Aorta (tissue), 5 donors: ENCODE results near the gene MELTF. TPM values are rescaled to one million over a fixed set of nuclear protein-coding genes. Genes with fewer than 3 reads are reported as not detected.
A peak's percentile ranks its signal among the peaks of the same experiment; 100 is the strongest.

Source experiments
- ATAC-seq: fragments of 200-7000 bp; cut with Tn5 transposase; one replicate; pipeline ENCODE4 v1.9.1; 2022; ENCODE audit warnings: moderate library complexity; ENCODE audit not compliant: low FRiP score
- DNase-seq, 2 donors: peaks; one replicate each; pipeline ENCODE4 v3.0.0-alpha.2; 2020
- H3K27ac ChIP-seq, 2 donors: one replicate each; pipeline ENCODE4 v1.5.1; 2013; ENCODE audit warnings: low read length in 2 of 2, mild to moderate bottlenecking in 2 of 2, moderate library complexity in 2 of 2, control low read depth in 1 of 2, inconsistent platforms in 1 of 2, low read depth in 1 of 2
- H3K27me3 ChIP-seq, 2 donors: one replicate each; pipeline ENCODE4 v1.6.1; 2013; ENCODE audit warnings: control low read depth in 1 of 2, low read length in 1 of 2, mild to moderate bottlenecking in 1 of 2, moderate library complexity in 1 of 2; ENCODE audit not compliant: insufficient read depth in 2 of 2, control insufficient read depth in 1 of 2
- H3K36me3 ChIP-seq, 2 donors: one replicate each; pipeline ENCODE4 v1.6.1; 2013; ENCODE audit warnings: control low read depth in 1 of 2, low read length in 1 of 2, mild to moderate bottlenecking in 1 of 2; ENCODE audit not compliant: insufficient read depth in 2 of 2, control insufficient read depth in 1 of 2
- H3K4me1 ChIP-seq, 2 donors: one replicate each; pipeline ENCODE4 v1.6.1; 2013; ENCODE audit warnings: low read length in 2 of 2, control low read depth in 1 of 2, mild to moderate bottlenecking in 1 of 2, moderate library complexity in 1 of 2; ENCODE audit not compliant: insufficient read depth in 2 of 2, control insufficient read depth in 1 of 2
- H3K4me3 ChIP-seq, 2 donors: one replicate each; pipeline ENCODE4 v1.5.1; 2013; ENCODE audit warnings: low read length in 2 of 2, control low read depth in 1 of 2, mild to moderate bottlenecking in 1 of 2
- H3K9me3 ChIP-seq: one replicate; pipeline ENCODE4 v1.6.1; 2013; ENCODE audit warnings: mild to moderate bottlenecking, low read length; ENCODE audit not compliant: control insufficient read depth
- WGBS, 2 donors: extraction: QIAGEN DNeasy Blood & Tissue Kit; methylation state at CpG; one replicate each; pipeline ENCODE4 v1.1.7; 2013; 5-methylcytosine and 5-hydroxymethylcytosine counted together
- intact Hi-C, 2 donors: fragments of 100-400 bp; cut with DNase I; formaldehyde crosslinking; loops; one replicate each; pipeline versions ENCODE4 v1.14.2 to v1.15.0; 2022
- polyA plus RNA-seq, 2 donors: library from polyadenylated mRNA; stranded (reverse); fragments of 200-250 nt; gene quantifications; one replicate each; pipeline ENCODE4 v1.2.3, GENCODE V29; 2013
- total RNA-seq, 2 donors: library from RNA; stranded (reverse); fragmentation: NEBNext Ultra II Directional; extraction: Animal tissue kit (Norgen Biotek cat#: 25700); gene quantifications; one replicate each; pipeline ENCODE4 v1.2.1, GENCODE V29; 2021
- donor health status: healthy with polysubstance abuse.
- donor health status: Bipolar disorder and iron deficiency.
- donor health status: DM: no; HTN: no; CAD: no.
- donor health status: DM: no; HTN: no; CAD: no.
- donor health status: DM: yes; HTN: yes; CAD: no.

Gene MELTF
- total and polyA plus RNA-seq, 4 donors: 1.00 to 6.0 (median 3.2) TPM

DNA sequence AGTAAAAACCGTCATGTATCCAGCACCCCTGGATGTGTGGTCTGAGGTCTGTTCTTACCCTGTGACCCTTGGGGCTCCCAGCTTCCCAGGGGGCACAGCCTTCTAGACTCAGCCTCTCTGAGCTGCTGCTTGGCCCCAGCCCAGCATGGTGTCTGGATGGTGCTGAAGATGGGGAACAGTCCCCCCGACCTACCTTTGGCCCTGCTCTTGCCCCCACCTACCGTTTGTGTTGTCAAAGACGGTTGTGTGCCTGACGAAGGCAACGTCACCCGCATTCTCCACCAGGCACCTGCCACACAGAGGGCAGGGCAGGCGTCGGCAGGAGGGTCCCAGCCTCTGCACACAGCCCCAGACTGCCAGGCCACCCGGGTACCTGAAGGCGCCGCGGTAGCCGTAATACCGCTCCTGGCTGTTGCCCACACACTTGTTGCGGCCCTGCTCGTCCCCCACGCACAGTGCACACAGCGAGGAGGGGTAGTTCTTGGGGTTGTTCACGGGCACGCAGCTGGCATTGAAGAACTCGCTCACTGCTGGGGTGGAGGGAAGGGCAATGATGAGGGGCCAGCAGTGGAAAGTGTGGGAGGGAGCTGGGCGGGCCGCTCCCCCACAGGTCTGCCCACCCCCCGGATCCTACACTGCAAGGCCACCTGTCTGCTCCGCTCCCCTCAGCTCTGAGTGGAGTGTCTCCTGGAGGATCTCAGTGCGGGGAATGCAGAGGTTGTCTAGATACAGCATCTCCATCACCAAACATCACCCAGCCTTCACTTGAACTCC, 21.0 kb downstream of the MELTF start:
- H3K27me3 ChIP-seq: no peaks in the 10 kb centered on the region
- intact Hi-C loops: loop anchor here in 1 of 2 donors (10.0 kb wide), 1 partner anchor 176 kb away; no protein-coding TSS in a partner anchor
- WGBS, 2 donors: 90 to 91% methylated on average over 27 of the region's 27 CpGs
- ATAC-seq: no peak
- no peaks in the 10 kb centered on the region for H3K4me1 ChIP-seq
- no peak overlapping the region for H3K27ac ChIP-seq
- H3K4me3 ChIP-seq: no peak overlapping the region
- no peaks in the 10 kb centered on the region for H3K9me3 ChIP-seq
- no peaks in the 10 kb centered on the region for H3K36me3 ChIP-seq
- peak; percentile 29 to 62 for DNase-seq

DNA sequence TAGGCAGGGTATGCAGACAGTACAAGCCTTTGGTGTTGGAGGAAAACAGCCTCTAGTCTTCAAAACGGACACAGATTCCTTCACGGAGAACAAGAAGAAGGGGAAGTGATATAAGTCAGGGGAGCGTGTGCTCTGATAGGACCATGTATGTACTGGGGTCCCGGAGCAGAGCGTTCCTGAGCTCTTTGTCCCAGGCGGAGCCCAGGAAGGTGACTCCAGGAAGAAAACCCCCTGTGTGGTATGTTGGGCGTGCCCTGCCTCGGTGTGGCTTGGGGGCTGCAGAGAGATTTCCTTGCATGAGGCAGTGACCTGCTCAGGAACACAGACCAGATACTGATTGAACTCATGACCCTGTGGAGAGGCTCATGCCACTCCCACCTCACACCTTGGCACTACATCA, 21.7 kb downstream of the MELTF start:
- ATAC-seq: no peak
- intact Hi-C loops: loop anchor here in 1 of 2 donors (10.0 kb wide), 1 partner anchor 177 kb away; no protein-coding TSS in a partner anchor
- Histone ChIP-seq H3K27me3 (no peaks in the 10 kb centered on the region), H3K4me3 (no peak overlapping the region), H3K36me3 (no peaks in the 10 kb centered on the region), H3K9me3 (no peaks in the 10 kb centered on the region), H3K4me1 (no peaks in the 10 kb centered on the region), H3K27ac (no peak overlapping the region)
- DNase-seq: peak; percentile 12 to 69
- WGBS, 2 donors: 82 to 84% methylated on average over 8 of the region's 8 CpGs

DNA sequence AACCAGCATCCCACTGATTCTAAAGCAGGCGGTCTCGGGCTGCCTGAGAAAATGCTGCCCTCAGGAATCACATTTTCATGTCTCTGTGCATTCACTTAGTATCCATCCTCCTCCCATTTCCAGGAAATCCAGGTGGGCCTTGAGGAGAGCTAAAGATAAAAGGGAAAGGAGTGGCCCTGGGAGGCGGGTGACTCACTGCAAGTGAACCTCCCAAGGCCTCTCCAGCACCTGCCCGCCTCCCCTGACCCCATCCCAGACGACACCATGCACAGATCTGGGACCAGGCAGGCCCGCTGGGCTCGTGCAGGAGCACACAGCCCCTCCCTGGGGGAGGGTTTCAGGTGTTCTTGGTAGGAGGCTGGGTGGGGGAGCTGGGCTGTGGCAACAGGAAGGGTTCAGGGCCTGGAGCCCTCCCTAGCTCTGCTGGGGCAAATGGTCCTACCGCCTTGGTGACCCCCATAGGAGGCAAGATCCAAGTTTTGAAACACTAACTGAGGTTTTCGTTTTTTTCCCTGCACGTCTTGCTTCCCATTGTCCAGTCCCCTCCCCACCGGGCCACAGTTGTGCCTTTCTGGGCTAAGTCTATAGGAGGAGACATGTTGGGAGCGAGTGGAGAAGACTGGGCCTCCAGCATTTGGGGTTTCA, 22.2 kb downstream of the MELTF start:
- Histone ChIP-seq H3K4me1 (no peaks in the 10 kb centered on the region), H3K4me3 (no peak overlapping the region), H3K9me3 (no peaks in the 10 kb centered on the region), H3K27me3 (no peaks in the 10 kb centered on the region), H3K27ac (no peak overlapping the region), H3K36me3 (no peaks in the 10 kb centered on the region)
- intact Hi-C loops: loop anchor here in 1 of 2 donors (10.0 kb wide), 1 partner anchor 177 kb away; no protein-coding TSS in a partner anchor
- ATAC-seq (no peak), DNase-seq (peak; percentile 36 to 45)
- WGBS, 2 donors: 87 to 89% methylated on average over 12 of the region's 12 CpGs

DNA sequence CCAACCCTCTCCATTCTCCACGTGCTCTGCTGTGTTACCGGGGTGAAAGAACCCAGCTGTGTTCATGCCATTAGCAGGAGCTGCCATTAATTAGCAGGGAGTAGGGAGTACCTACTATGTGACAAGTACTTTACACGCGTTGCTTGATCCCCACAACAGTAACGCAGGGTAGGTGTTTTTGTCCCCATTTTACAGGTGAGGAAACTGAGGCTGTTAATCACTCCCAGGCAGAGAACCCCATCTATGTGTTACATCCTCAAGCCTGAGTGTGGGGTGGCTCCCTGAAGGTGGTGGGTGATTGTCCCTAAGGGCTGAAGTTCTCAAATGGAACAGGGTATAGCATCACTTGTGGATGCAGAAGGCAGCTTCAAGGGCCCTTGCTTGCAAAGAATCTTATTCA, 22.8 kb downstream of the MELTF start:
- no peaks in the 10 kb centered on the region for H3K36me3 ChIP-seq
- H3K9me3 ChIP-seq: no peaks in the 10 kb centered on the region
- H3K27ac ChIP-seq: no peak overlapping the region
- DNase-seq (no peak), ATAC-seq (no peak)
- intact Hi-C loops: loop anchor here in 1 of 2 donors (10.0 kb wide), 1 partner anchor 178 kb away; no protein-coding TSS in a partner anchor
- H3K27me3 ChIP-seq: no peaks in the 10 kb centered on the region
- H3K4me3 ChIP-seq: no peak overlapping the region
- H3K4me1 ChIP-seq: no peaks in the 10 kb centered on the region
- 94 to 96% methylated on average over 5 of the region's 5 CpGs for WGBS, 2 donors

- intact Hi-C loops: loop anchor here in 1 of 2 donors (10.0 kb wide), 1 partner anchor 178 kb away; no protein-coding TSS in a partner anchor
- no peak overlapping the region for H3K27ac ChIP-seq
- no peaks in the 10 kb centered on the region for H3K4me1 ChIP-seq
- H3K9me3 ChIP-seq: no peaks in the 10 kb centered on the region
- 92 to 93% methylated on average over 11 of the region's 11 CpGs for WGBS, 2 donors
- H3K27me3 ChIP-seq: no peaks in the 10 kb centered on the region
- peak; percentile 37 to 72 for DNase-seq
- no peak for ATAC-seq
- no peaks in the 10 kb centered on the region for H3K36me3 ChIP-seq
- no peak overlapping the region for H3K4me3 ChIP-seq
Measured at GRCh38 chr3:197006446-197006845, 23.2 kb downstream of the MELTF start.

DNA sequence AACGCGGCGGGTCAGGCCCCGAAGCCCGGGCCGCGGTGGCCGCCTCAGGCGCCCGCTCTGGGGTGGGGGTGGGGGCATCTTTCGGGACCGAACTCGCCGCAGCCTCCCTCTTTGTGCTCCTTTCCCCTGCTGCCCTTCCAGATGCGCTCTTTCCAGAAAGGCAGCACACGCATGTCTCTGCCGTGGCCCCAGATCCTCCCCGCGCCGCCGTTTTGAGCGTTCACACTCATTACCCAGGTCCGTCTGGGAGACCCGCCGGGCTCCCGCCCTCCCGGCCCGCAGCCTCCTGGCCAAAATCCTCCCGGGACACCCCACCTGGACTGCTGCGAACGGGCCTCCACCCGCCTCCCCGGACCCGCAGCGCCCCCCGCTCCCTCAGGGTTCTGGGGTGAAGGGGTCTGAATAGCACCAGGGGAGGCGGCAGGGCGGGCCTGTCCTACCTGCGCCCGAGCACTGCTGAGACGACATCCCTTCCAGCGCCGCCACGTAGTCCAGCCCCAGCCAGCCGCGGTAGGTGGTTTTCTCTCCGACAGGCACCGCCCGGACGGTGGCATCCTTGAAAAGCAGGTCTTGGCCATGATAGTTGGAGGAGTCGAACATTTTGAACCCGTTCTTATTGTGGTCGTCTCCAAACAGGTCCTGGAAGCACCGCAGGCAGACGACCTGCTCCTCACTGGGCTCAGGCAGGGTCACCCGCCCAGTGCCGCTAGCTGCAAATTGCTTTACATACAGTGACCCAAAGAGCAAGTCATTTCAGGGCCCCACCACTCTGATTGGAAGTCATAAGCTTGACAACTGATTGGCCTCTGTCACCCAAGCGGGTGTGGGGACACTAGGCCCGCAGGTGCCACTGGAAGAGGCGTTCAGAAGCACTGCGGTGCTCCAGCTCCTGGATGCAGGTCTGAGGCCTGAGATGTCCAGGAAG, 25.9 kb downstream of the MELTF start:
- Histone ChIP-seq H3K4me3 (peak overlapping the region; percentile 51 to 84), H3K36me3 (no peaks in the 10 kb centered on the region), H3K9me3 (no peaks in the 10 kb centered on the region), H3K27ac (no peak overlapping the region), H3K27me3 (no peaks in the 10 kb centered on the region), H3K4me1 (no peaks in the 10 kb centered on the region)
- peak; percentile 59 to 76 for DNase-seq
- 28 to 43% methylated on average over 43 to 61 of the region's 61 CpGs for WGBS, 2 donors
- intact Hi-C loops: loop anchor here (2.0 to 10.0 kb wide), 3 partner anchors 27 to 183 kb away; no protein-coding TSS in a partner anchor
- ATAC-seq: no peak

- 1% methylated on average over 31 to 113 of the region's 113 CpGs for WGBS, 2 donors
- Histone ChIP-seq H3K36me3 (no peaks in the 10 kb centered on the region), H3K27ac (peak overlapping the region; percentile 31 to 35), H3K4me1 (no peaks in the 10 kb centered on the region), H3K9me3 (no peaks in the 10 kb centered on the region), H3K4me3 (peak overlapping the region; percentile 51 to 84), H3K27me3 (no peaks in the 10 kb centered on the region)
- intact Hi-C loops: loop anchor here (2.0 to 10.0 kb wide), 3 partner anchors 28 to 184 kb away; no protein-coding TSS in a partner anchor
- ATAC-seq (peak; percentile 86), DNase-seq (peak; percentile 79 to 92)
Measured at GRCh38 chr3:197002701-197003454, 26.7 kb downstream of the MELTF start.
